Ovary (tissue), 9 donors: Measurements from ENCODE around the gene MCOLN2. TPM values are rescaled to one million over a fixed set of nuclear protein-coding genes. Genes with fewer than 3 reads are reported as not detected.

Experiments used
- DNase-seq, 5 donors: peaks; one replicate each; pipeline ENCODE4 v3.0.0-alpha.2; 2019 to 2020
- H3K27ac ChIP-seq, 2 donors: fragments of 200-600 bp; one replicate each; pipeline versions ENCODE4 v1.5.1 to v1.8.0; 2019 to 2022
- H3K27me3 ChIP-seq: fragments of 200-600 bp; one replicate; pipeline ENCODE4 v1.8.0; 2022
- H3K36me3 ChIP-seq: fragments of 200-600 bp; sonication (generic); one replicate; pipeline ENCODE4 v1.5.1; 2019
- H3K4me1 ChIP-seq: one replicate; pipeline ENCODE4 v1.8.1; 2013; ENCODE audit warnings: mild to moderate bottlenecking, moderate library complexity; ENCODE audit not compliant: insufficient read depth
- H3K4me3 ChIP-seq: fragments of 200-600 bp; sonication (generic); one replicate; pipeline ENCODE4 v1.5.1; 2017
- H3K9me3 ChIP-seq, 2 donors: fragments of 200-600 bp in 1 of 2; sonication (generic) in 1 of 2; one replicate each; pipeline versions ENCODE4 v1.5.1 to v1.8.1; 2013 to 2019; ENCODE audit warnings: mild to moderate bottlenecking in 1 of 2, moderate library complexity in 1 of 2
- EP300 ChIP-seq: sonication (generic); formaldehyde crosslinking; IDR thresholded peaks from one replicate; pipeline ENCODE4 v1.6.1; 2017; ENCODE audit warnings: antibody characterized with exemption
- POLR2A ChIP-seq: fragments of 450-650 bp; IDR thresholded peaks from one replicate; pipeline ENCODE4 v1.6.1; 2017; ENCODE audit warnings: antibody characterized with exemption, mild to moderate bottlenecking, moderate library complexity
- WGBS, 3 donors: extraction: QIAGEN DNeasy Blood & Tissue Kit in 1 of 3; methylation state at CpG; one replicate each; pipeline versions ENCODE4 v1.1.5 to v1.1.7; 2013 to 2017; 5-methylcytosine and 5-hydroxymethylcytosine counted together
- intact Hi-C, 4 donors: fragments of 100-400 bp; cut with DNase I; formaldehyde crosslinking; loops; one replicate each; pipeline versions ENCODE4 v1.11.0 to v1.15.1; 2022 to 2023
- polyA plus RNA-seq, 2 donors: library from polyadenylated mRNA; stranded (reverse); fragments of 200-250 nt in 1 of 2; fragments of 350-450 nt in 1 of 2; fragmentation: Illumina TruSeq in 1 of 2; extraction: RNeasy Lipid Tissue Mini Kit (QIAGEN cat#74804) in 1 of 2; gene quantifications; one replicate each; pipeline ENCODE4 v1.2.3, GENCODE V29; 2013 to 2014
- total RNA-seq, 7 donors: library from RNA; depleted of rRNA in 2 of 7; stranded (reverse); fragments of >200 nt in 2 of 7; fragmentation: NEBNext Ultra II Directional in 3 of 7; extraction: Animal tissue kit (Norgen Biotek cat#: 25700) in 3 of 7; gene quantifications; one replicate each; pipeline versions ENCODE4 v1.1.0 to v1.2.4, GENCODE V29; 2016 to 2023
- TF ChIP-seq, protein P1 (sequence below), 3 donors: fragments of 450-650 bp in 2 of 3; fragments of 200-600 bp in 1 of 3; IDR thresholded peaks; one replicate each; pipeline versions ENCODE4 v1.5.1 to v1.8.0; 2016 to 2022; ENCODE audit warnings: antibody characterized with exemption in 3 of 3, mild to moderate bottlenecking in 1 of 3
- donor health status: DM: no; HTN: no; CAD: no; lungs with moderate emphysema.
- donor health status: DM: no; HTN: no; CAD: no.
- donor health status: Bipolar disorder and iron deficiency.
- donor health status: DM: yes; HTN: yes; CAD: no.
- donor health status: DM: no; HTN: no; CAD: no.
- donor health status: DM: yes; HTN: yes; CAD: no.

MCOLN2 gene
- total and polyA plus RNA-seq, 9 donors, result 0.15 to 3.3 (median 0.60) TPM

DNA sequence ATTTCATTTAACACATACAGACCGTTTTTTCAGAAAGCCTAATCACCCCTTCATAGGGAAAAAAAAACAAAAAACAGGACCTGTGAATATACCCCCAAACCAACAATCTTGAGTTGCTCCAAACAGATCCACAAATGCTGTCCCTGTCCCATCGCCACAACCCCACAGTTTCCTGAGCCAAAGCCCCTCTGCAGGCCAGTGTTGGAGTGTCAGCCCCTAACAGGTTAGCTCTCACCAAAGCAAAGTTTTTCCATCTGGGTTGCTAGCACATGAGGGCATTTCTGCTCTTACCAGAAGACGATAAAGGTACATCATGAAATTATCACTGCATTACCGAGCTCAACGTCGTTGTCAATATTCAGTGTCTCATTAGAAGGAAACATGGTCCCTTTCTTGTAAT is 40.8 kb downstream of the MCOLN2 start:
- Histone ChIP-seq H3K36me3 (no peaks in the 10 kb centered on the region), H3K27me3 (no peaks in the 10 kb centered on the region), H3K9me3 (no peaks in the 10 kb centered on the region), H3K4me3 (no peak overlapping the region), H3K27ac (no peak overlapping the region), H3K4me1 (peaks cover 4% of the 10 kb centered on the region)
- no peak for TF ChIP-seq EP300
- TF ChIP-seq, protein P1, sequence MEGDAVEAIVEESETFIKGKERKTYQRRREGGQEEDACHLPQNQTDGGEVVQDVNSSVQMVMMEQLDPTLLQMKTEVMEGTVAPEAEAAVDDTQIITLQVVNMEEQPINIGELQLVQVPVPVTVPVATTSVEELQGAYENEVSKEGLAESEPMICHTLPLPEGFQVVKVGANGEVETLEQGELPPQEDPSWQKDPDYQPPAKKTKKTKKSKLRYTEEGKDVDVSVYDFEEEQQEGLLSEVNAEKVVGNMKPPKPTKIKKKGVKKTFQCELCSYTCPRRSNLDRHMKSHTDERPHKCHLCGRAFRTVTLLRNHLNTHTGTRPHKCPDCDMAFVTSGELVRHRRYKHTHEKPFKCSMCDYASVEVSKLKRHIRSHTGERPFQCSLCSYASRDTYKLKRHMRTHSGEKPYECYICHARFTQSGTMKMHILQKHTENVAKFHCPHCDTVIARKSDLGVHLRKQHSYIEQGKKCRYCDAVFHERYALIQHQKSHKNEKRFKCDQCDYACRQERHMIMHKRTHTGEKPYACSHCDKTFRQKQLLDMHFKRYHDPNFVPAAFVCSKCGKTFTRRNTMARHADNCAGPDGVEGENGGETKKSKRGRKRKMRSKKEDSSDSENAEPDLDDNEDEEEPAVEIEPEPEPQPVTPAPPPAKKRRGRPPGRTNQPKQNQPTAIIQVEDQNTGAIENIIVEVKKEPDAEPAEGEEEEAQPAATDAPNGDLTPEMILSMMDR (IDR thresholded peaks at IDR 0.05), result no peak
- no peak for TF ChIP-seq POLR2A
- WGBS, 3 donors, result 86 to 91% (median 89%) methylated on average over 6 of the region's 6 CpGs
- no peak for DNase-seq
- intact Hi-C loops, result no loop called here

GRCh38 chr1:84949664-84950063 is 47.2 kb downstream of the MCOLN2 start:
- TF ChIP-seq EP300 (no peak), POLR2A (no peak)
- TF ChIP-seq, protein P1 (IDR thresholded peaks at IDR 0.05), result no peak
- intact Hi-C loops, result loop anchor here in 3 of 4 donors (5.0 to 10.0 kb wide), 2 partner anchors 305 to 308 kb away; partner anchors contain the start of gene C1orf52 (in 3 of the 3)
- H3K4me3 ChIP-seq, result no peak overlapping the region
- DNase-seq, result no peak
- no peaks in the 10 kb centered on the region for H3K9me3 ChIP-seq
- no peak overlapping the region for H3K27ac ChIP-seq
- H3K27me3 ChIP-seq, result no peaks in the 10 kb centered on the region
- no peaks in the 10 kb centered on the region for H3K36me3 ChIP-seq
- H3K4me1 ChIP-seq, result peaks cover 2% of the 10 kb centered on the region

DNA sequence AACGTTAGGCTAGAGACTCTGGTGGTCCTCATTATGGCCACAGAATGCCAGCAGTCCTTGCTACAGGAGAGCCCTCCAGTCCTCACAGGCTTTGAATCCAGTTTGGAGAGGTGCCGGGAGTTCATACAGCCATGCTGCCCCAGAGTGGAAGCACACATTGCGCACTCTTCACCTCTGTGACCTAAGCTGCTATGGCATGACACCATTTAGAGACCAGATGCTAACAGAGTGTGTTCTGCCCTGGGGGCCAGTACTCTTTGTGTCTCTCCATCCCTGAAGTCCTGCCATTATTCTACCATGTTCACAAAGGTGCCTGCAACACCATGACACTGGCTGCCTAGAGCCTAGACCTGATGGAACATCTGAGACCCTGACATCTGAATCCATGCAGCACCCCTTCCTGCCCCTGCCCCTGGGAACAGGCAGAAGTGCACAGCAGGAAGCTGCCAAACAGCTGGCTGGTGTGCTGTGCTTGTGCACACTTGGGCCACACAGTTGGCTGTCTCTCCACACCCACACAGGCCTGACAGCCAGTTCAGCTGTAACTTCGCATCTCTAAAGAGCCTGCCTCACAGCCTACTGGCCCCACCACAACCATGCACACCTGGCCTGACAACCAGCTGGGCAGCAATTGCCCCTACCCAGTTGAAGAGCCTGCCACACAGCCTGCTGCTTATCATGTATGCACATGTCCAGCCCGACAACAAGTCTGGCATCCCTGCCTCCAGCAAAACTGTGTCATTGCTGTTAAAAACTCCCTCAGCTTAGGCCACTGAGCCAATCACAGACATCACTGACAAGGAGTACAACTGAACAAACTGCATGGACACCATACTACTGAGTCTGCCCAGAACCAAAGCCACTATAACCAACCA is 49.1 kb downstream of the MCOLN2 start:
- no peaks in the 10 kb centered on the region for H3K27me3 ChIP-seq

DNA sequence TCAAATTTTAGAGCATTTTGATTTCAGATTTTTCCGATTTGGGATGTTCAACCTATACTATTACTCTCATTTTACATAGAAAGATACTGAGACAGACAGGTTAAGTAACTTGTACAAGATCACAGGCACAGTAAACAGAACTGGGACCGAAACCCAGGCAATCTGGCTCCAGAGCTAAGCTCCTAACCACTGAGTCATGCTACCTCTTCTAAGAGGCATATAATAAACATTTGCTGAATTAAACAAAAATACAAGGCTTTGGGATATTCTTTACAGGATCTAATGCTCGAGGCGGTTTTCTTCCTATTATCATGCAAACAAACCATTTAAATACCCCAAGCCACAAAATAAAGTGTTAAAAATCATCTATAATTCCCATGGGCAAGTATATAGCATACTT is 50.3 kb downstream of the MCOLN2 start:
- Histone ChIP-seq H3K9me3 (no peaks in the 10 kb centered on the region), H3K4me1 (peaks cover 2% of the 10 kb centered on the region), H3K36me3 (no peaks in the 10 kb centered on the region), H3K4me3 (no peak overlapping the region), H3K27me3 (no peaks in the 10 kb centered on the region), H3K27ac (no peak overlapping the region)
- WGBS, 3 donors, result 92 to 94% (median 94%) methylated on average over 4 of the region's 4 CpGs
- TF ChIP-seq POLR2A (no peak), EP300 (no peak)
- TF ChIP-seq, protein P1 (IDR thresholded peaks at IDR 0.05), result no peak
- intact Hi-C loops, result loop anchor here in 3 of 4 donors (5.0 to 10.0 kb wide), 2 partner anchors 308 to 311 kb away; partner anchors contain the start of gene C1orf52 (in 3 of the 3)
- no peak for DNase-seq

More for the DNA sequence above, 49.1 kb downstream of the MCOLN2 start:
- intact Hi-C loops, result loop anchor here in 3 of 4 donors (5.0 to 10.0 kb wide), 2 partner anchors 307 to 310 kb away; partner anchors contain the start of gene C1orf52 (in 3 of the 3)
- Histone ChIP-seq H3K9me3 (no peaks in the 10 kb centered on the region), H3K36me3 (no peaks in the 10 kb centered on the region), H3K4me1 (peaks cover 2% of the 10 kb centered on the region), H3K27ac (no peak overlapping the region), H3K4me3 (no peak overlapping the region)
- TF ChIP-seq EP300 (no peak), POLR2A (no peak)
- TF ChIP-seq, protein P1 (IDR thresholded peaks at IDR 0.05), result no peak
- DNase-seq, result no peak
- WGBS, 3 donors, result 80 to 86% (median 84%) methylated on average over 5 of the region's 5 CpGs
